Globus pallidus (tissue), 1 donor: ENCODE measurements around the gene NDUFB8.
A peak's percentile ranks its signal among the peaks of the same experiment; 100 is the strongest.
"Not testable (repeated sequence)": the region's sequence is repeated elsewhere in the genome, so short reads cannot be mapped to it uniquely, and the experiment has no call there.

Experiments
- DNase-seq: peaks from one replicate; pipeline ENCODE4 v3.0.0-alpha.2; 2015; ENCODE audit warnings: low spot score

Gene NDUFB8

DNA sequence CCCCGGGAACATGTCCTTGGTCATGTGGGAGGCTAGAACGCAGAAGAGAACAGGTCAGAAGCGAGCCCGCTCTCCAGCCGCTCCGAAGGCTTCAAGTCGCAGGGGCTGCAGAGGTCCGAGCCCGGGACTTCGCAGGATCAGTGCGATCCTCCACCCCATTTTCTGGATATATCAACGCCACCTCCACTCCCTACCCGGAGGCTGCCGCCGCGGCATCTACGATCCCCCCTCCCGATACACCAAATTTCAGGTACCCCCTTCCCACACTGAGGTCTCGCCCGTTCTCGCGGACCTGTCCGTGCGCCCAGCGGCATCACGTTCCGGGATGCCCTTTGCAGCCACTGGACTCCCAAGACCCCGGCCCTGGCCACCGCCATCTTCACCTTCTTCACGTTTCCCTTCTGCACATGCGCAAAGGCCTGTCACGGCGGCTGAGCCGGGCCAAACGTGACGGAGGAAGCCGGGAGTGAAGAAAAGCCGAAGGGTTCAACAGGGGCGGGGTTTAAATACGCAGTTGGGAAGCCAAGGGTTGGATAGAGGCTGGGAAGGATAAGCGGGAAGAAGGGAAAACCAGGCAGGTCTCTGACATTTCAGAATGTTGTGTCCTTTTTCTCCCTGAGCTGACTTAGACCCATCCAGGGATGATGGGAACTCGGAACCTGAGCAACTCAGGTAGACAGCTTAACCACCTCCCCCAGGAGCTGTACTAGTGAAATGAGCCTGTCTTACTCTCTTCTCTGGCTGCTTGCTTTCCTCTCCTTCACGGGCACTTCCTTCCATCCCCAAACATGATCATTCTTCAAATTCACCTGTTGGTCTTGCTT is at the start of gene NDUFB8:
Gene NDUFB8, minus strand, starts transcription at position 397 of the 824 bp plus-strand sequence. Its CDS starts 20 bp downstream, at position 377.
- DNase-seq: peak; percentile 85

- no peak for DNase-seq
These were observed 46.6 kb upstream of the NDUFB8 start for GRCh38 chr10:100576282-100576635.

DNA sequence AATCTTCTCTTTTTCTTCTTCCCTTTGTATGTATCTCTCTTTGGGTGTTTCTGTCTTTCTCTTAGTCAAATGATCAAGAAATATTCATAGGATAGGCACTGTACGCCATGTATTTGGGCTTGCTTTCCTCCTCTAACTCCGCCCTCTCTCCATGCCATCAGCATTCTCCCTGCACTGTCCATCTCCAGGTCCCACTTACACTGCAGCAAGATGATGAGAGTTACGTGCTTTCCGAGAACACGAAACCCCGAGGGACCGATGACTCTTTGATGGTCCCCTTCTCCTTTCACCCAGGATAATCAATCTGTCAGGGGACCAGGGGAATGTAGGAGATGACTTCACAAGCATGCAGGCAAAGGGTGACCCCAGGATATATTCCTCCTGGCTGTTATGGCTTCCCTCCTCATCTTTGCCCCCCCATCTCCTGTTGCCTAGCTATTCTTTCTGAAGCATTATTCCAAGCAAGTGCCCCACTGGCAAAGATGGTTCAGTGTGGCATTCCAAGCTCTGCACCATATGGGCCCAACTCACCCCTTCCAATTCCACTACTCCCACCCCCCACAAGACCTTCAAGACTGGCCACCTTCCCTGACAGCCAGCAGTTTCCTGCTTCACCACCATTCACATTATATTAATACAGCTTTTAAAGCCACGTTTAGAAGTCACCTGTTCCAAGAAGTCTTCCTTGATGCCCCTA is 46.1 kb upstream of the NDUFB8 start:
- DNase-seq: no peak

DNA sequence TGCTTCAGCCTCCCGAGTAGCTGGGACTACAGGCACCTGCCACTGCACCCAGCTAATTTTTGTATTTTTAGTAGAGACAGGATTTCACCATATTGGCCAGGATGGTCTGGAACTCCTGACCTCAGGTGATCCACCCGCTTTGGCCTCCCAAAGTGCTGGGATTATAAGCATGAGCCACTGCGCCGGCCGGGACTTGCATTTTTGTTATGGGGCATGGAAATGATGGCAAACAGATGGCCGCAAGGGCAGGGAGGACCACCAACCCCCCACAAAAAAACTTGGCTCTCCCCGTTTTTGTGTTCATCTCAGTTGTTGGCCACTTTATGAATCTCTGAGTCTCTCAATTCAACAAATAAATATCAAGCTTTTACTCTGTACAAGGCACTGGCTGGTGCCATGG is 45.5 kb upstream of the NDUFB8 start:
- DNase-seq: not testable (repeated sequence)

DNA sequence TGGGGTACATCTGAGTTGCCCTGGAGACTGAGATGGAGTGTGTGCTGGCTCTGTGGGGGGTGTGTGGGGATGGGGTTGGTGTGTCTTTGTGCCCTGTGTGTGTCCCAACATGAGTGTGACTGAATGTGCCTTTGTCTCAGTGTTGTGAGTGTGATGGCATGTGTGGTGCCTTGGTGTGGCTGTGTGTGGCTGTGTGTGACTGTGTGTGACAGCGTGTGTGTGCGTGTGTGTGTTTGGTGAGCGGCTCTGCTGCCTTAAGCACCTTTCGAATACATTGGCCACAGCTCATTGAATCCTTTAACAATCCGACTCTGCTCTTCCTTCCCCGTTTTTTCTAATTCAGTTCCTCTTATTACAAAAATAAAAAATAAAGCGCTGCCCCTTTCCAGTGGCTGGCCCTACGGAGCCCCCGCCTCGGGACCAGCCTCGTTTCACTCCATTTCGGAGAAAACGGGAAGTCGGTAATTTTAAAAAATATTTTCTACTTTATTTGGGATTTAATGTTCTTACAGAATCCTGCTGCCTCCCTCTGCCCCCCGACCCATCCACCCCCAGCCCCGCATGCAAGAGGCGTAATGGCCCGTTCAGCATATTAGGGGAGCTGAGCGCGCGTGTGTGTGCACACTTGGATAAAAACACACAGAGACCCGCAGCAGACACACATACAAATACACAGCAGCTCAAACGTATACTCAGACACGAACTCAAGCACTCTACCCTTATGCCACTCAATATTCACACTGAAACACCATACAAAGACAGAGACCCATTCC is 41.6 kb upstream of the NDUFB8 start:
- DNase-seq: no peak

DNA sequence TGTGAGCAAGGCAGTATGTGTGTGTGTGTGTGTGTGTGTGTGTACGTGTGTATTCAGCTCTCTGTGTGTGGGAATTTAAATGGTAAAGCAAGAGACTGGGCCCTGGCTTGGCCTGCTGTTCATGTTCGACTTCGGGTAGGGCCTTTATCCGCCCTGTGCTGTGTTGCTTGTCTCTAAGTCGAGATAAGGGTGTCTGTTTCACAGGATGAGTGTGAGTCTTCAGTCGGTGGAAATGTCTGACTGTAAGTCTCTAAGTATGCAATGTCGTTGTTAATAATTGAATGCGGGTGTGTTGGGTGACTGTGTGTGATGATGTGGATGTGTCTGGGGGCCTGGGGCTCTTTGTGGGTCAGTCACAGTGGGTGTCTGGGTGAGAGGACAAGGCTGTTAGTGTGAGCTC is 40.8 kb upstream of the NDUFB8 start:
- no peak for DNase-seq

DNA sequence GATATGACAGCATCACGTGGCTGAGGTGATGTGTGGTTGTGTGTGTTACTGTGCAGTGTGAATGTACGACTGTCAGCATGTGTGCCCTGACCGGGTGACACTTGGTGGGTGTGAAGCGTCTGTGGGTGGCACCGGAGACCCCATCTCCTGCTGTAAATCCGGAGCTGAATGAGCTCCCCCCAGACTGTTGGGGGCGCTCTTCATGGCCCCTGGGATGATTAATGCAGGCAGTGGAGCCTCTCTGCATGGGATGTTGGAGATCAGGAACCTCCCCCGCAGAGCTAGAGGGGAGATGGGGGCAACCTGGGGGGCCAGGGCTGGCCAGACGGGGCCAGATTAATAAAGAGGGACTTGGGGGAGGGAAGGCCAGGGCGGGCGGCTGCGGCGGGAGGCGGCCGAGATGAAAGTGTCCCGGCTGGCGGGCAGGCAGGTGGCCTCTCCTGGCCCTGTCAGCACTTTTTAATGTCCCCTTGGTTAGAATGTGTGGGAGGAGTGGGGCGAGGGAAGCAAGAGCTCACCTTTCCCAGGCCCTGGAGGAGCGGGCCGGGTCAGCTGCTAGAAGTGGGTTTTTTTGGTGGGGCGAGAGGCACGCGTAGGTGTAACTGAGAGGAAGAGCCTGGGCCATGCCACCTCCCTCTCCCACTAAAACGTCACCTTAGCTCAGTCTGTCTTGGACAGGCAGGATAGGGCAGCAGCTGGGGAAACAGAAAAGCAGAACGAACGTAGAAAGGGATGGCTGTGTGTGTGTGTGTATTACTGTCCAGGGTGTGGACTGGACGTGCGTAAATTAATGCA is 40.2 kb upstream of the NDUFB8 start:
- no peak for DNase-seq

DNA sequence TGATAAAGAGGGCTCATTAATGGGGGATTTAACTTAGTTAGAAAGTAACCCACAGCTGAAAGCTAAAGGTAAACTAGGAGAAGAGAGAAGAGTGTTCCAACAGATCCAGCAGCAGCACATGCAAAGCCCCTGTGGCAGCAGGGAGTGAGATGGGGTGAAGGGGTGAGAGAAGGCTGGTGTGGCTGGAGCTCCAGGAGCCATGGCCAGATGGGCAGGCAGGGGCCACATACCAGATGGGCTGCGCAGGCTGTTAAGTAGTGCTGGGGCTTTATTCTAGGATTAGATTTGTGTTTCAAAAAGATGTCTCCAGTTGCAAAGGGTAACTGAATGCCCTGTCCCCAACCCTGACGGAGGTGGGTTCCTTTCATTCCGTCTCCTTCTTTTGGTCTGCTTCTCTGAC is 39.2 kb upstream of the NDUFB8 start:
- no peak for DNase-seq

DNA sequence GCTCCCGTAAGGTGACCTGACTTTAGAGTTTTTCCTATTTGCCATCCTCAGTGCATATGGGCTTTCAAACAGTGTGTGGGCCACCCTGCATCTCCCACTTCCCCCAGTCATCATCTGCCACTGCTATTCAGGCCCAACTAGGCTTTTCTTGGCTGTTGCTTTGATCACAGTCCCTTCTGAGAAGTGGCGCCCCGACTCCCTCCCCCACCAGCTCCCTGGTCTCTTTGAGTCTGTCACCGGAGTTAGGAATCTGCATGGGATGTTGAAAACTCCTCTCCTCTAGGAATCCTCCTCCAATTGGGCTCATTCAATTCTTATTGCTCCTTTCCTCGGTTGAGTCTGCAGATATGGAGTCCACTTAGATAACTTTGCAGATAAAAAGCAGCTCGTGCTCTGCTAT is 38.2 kb upstream of the NDUFB8 start:
- DNase-seq: no peak

DNA sequence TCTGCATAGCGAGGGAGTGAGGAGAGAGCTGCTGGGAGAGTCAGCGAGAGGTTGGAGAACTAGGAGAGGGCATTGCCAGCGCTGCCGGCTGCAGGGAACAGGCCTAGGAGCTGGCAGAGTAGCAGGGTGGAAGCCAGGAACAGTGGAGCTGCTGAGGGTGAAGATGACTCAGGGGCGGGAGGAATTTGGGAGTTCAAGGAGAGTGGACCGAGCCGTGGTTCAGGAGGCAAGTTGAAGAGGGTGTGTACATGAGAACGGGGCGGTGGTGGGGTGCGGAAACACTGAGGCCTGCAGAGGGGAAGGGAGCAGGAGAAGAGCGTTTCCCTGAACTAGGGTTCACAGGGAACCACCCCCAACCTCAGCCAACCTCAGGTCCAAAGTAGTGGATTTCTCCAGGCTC is 37.6 kb upstream of the NDUFB8 start:
- DNase-seq: no peak

- no peak for DNase-seq
These were observed 36.9 kb upstream of the NDUFB8 start for GRCh38 chr10:100566561-100566960.

GRCh38 chr10:100565206-100565985 is 35.7 kb upstream of the NDUFB8 start:
- DNase-seq: no peak

DNA sequence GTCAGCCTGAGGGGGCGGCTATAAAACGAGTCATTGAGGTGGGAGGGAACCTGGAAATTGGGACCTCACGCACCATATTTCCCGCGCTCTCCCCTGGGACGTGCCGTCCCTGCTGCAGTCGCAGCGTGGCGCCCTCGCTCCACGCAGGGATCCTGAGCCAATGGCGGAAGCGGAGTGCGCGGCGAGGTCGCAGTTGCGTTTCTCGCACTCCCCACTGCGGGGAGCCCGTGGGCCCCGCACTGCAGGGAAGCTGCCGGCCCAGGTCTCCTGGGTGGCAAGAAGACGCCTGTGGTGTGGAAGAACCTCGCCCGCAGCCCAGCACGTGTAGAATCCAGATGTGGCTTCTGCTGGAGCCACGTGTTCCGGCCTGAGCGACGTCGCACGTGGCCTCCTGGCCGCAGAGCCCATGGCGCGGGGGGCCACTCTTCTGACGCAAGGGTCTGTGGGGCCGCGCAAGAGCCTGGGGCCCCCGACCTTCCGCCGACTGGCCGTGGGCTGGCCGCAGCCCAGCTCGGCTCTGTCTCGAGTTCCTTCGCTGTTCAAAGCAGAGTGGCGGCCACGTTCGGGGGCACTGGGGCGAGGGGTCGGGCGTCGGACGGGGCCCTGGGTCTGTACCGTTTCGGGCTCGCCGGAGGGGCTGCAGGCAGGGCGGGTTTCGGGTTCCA is 32.5 kb upstream of the NDUFB8 start:
- peak; percentile 52 for DNase-seq

GRCh38 chr10:100561005-100561404 is 31.3 kb upstream of the NDUFB8 start:
- DNase-seq: no peak

- DNase-seq: no peak
These were observed 30.6 kb upstream of the NDUFB8 start for GRCh38 chr10:100560248-100560647.

GRCh38 chr10:100554902-100555301 is 25.2 kb upstream of the NDUFB8 start:
- DNase-seq: no peak

GRCh38 chr10:100553929-100554328 is 24.3 kb upstream of the NDUFB8 start:
- DNase-seq: no peak

DNA sequence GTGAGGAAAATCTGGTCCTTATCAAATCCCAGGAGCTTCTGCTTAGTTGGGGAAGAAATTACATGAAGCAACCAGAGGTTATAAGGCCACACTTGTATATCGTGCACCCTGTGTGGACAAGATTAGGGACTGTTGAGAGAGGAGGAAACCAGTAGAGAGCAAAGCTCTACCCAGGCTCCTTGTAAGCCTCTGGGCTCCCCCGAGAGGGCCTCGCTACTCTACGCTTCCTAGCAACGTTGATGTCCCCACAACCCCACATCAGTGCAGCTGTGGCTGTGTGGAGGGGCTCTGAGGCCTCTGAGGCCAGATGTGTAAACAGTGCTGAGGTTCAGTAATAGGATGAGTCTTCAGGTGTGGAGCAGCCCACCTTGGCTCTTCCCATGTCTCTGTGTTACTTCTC is 22.1 kb upstream of the NDUFB8 start:
- no peak for DNase-seq

- DNase-seq: no peak
These were observed 21.5 kb upstream of the NDUFB8 start for GRCh38 chr10:100551196-100551595.

DNA sequence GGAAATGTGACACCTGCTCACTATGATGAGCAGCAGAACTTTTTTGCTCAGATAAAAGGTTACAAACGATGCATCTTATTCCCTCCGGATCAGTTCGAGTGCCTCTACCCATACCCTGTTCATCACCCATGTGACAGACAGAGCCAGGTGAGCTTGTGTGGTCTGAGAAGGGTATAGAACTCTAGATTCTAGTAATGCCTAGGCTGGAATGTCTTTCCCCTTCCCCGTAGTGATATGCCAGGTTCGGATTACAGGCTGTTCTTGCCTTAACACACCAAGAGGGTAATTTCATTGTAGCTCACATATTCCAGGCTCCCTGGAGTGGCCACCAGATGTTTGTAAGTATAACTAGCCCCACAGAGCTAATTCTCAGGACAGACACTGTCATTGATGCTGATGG is 15.3 kb upstream of the NDUFB8 start:
- no peak for DNase-seq

- no peak for DNase-seq
These were observed 7.8 kb upstream of the NDUFB8 start for GRCh38 chr10:100537475-100537874.
